Endometrial microvascular endothelial cells (primary cell): ENCODE data around the gene VPS13D. TPM values are rescaled to one million over a fixed set of nuclear protein-coding genes. Genes with fewer than 3 reads are reported as not detected.

Experiments
- in situ Hi-C: cut with HindIII; loops from 2 replicates; pipeline ENCODE4 v1.10.0; 2017; ENCODE audit warnings: low sequenced_read_pairs, low pct_unique_long_range_greater_than_20kb; ENCODE audit errors: inconsistent ontology term
- total RNA-seq: library from RNA; depleted of rRNA; stranded (reverse); fragments of >200 nt; gene quantifications from one replicate; pipeline ENCODE4 v1.2.3, GENCODE V29; 2015; ENCODE audit errors: inconsistent ontology term

VPS13D gene
- total RNA-seq, 1 donor from 2014 or later: 19.3 TPM

DNA sequence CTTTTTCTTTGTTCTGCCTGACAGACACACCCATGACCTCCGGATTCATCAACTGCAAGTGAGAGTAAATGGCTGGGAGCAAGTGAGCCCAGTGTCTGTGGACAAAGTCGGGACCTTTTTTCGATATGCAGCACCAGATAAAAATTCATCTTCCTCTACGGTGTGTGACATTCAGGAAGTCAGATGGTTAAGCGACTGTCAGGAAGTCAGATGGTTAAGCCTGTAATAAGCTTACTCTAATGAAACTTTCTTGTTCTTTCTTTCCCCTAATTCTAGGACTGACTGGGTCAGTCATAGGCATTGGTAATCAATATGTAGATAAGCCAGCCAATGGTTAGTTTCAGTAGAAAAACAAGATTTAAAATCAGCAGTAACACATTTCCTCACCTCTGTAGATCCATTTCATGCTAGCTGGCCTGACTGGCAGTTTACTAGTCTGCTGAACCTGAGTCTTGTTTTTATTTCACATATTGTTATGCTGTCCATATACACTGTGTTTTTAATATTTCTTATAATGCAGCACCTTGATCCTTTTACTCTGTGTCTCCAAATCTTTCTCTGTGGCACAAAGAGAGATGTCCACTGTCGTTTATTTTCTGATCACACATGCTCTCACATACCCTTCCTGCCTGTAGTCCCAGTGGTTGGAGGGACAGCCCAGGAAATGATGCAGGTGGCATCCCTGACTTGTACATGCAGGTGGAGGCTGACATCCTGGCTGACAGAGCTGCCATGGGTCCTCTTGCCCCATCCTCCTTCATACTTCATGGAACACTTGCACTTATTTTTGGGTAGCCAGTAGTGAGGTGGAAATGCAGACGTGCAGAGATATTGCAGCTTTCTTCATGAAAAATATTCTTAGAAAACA is 115.8 kb downstream of the VPS13D start:
- in situ Hi-C loops: no loop called here

- in situ Hi-C loops: no loop called here
Observed at GRCh38 chr1:12346483-12347151, 116.8 kb downstream of the VPS13D start.

GRCh38 chr1:12348113-12348512 is 118.3 kb downstream of the VPS13D start:
- in situ Hi-C loops: no loop called here

GRCh38 chr1:12353981-12354380 is 124.2 kb downstream of the VPS13D start:
- in situ Hi-C loops: no loop called here

DNA sequence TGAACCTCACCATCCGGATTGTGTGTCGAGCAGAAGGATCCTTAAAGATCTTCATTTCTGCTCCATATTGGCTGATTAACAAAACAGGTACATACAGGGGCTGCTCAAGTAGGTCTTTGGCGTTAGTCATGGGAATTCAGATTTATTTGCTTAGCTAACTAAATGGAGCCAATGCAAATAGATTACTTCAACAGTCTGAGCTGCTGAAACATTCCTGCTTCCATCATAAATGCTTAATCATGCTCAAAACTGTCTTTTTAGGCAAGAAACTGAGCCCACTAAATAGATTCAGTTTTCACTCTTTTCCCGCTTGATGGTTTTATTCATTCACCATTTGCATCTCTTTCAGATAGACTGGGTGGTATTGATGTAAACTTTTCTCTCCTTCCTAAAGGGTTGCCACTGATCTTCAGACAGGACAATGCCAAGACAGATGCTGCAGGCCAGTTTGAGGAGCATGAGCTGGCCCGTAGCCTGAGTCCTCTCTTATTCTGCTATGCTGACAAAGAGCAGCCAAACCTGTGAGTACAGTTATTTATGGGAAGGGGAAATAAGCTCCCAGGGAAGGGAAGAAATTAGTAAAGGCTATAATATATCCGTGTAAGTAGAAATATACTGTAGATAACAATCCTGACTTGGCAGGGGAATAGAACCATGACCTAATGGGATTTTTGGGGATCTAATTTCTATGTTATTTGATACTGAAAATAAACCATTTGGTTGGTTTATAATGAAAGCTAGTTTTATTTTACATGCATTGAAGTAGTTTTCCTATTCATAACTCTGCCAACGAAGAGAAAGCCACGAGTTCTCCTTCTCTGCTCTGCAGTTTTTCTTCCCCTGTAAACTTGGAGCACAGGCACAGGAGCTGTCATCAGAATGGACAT is 126.4 kb downstream of the VPS13D start:
- in situ Hi-C loops: no loop called here

DNA sequence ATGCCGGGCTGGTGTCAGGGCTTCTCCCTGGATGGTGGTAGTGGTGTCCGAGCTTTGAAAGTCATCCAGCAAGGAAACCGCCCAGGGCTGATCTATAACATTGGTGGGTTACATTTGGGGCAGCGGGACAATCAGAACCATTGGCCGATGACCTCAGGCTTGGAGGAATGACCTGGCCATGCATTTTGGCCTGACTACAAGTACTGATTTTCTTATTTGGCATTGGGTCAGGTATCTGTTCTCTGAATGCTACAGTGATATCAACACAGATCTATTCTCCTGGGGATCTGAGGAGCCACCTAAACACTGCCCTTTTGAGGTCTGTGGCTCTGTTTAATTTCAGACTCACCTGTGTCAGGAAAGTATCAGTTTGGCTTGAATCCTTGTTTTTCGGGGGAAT is 128.7 kb downstream of the VPS13D start:
- in situ Hi-C loops: no loop called here

DNA sequence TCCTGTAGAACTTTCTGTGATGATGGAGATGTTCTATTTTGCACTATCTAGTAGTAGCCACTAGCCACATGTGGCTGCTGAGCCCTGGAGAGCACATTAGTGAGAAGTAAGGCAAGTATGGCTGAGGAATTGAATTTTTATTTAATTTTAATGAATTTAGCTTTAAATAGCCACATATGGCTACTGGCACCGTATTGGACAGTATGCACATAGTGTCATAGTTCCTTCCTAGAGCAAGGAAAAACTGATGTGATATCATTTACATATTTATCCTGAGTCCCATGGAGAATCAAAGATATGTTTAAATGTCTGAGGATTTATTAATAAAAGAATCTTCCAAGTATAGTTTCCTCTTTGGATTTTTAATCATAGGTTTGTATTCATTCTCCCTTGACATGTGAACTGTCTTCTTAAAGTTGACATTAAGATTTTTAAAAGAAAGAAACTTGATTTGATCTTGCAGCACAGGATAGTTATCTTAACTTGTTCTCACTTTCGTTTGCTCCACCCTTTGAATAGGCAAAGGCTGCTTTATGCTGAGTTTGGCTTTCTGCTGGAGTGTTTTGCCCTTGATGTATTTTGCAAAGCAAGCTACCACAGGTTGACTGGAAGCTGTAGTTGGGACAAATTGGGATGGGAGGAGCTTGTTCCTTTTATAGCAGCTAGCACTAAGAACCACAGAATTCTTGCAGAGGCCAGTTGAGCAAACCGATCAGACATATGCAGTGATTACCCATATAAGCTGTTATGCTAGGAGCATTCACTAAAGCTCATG is 129.7 kb downstream of the VPS13D start:
- in situ Hi-C loops: no loop called here

DNA sequence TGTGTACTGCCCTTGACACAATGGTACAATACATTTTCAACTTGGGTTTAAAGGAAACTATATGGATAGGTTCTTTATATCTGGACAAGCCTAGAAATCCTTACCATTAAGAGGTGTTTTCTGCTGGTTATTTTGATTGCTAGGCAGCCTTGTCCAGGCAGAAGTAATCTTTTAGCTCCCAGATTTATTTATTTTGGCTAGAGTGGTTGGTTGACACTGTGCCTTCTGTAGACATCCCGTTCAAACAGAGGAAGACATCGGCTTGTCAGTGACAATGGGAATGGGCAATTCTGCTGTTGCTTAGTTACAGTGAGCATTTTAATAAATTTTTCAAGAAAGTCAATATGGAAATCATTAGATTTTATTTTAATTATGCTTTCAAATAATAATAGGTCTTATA is 138.8 kb downstream of the VPS13D start:
- in situ Hi-C loops: no loop called here

- in situ Hi-C loops: no loop called here
Observed at GRCh38 chr1:12369258-12369657, 139.4 kb downstream of the VPS13D start.

DNA sequence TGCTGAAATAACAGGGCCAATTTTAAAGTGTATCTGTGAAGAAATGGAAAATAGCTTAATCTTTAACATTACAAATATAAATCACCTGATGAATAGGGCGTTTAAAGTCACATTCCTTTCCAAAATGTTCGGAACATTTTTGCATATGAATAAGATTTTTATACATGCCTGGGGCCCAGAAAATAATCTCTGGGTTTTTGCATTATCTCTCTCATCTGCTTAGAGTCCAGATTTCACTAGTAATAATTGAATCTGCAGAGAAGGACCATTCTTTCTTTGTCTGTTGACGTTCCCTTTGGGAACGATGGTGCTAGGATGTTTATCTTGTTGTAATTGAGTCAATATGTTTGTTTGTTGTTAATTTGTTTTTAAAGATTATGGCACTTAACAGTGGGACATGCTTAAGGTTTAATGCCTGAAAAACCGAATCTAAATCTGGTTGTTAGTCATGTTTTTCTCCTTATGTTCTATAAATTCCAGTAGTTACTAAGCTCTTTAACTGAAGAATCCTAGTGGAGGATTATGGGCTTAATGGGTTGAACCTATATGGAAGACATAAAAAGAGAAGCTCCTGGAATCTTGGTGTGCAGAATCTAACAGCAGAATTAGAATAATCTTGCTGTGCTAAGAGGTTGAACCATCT is 140.6 kb downstream of the VPS13D start:
- in situ Hi-C loops: no loop called here

DNA sequence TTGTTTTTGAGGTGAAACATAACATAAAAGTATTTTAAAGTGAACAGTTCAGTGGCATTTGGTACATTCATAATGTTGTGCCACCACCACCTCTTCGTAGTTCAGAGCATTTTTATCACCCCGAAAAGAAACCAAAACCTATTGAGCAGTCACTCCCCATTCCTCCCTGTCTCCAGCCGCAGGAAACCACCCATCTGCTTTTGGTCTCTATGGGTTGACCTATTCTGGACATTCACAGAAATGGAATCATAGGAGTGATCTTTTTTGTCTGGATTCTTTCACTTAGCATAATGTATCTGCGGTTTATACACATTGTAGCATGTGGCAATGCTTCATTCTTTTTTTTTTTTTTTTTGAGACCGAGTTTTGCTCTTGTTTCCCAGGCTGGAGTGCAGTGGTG is 141.2 kb downstream of the VPS13D start:
- in situ Hi-C loops: no loop called here

- in situ Hi-C loops: no loop called here
Observed at GRCh38 chr1:12372180-12372579, 142.3 kb downstream of the VPS13D start.

DNA sequence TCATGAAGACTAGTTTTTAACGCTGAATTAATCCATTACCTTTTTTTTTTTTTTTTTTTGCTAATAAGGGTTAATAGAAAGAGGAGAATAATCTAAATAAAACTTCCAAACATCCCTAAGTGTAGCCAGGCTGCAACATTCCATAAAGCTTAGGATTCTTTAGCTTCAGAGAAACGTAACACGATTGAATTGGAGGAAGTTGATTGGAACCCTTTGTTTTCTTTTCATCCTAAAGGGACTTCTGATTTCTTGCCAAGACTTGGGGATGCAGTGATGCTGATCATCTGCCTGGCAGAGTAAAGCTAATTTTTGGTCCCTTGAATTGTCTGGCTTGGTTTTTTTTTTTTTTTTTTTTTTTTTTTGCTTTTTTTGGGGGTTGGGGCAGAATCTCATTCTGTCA is 142.9 kb downstream of the VPS13D start:
- in situ Hi-C loops: no loop called here

- in situ Hi-C loops: no loop called here
Observed at GRCh38 chr1:12375133-12375829, 145.5 kb downstream of the VPS13D start.

DNA sequence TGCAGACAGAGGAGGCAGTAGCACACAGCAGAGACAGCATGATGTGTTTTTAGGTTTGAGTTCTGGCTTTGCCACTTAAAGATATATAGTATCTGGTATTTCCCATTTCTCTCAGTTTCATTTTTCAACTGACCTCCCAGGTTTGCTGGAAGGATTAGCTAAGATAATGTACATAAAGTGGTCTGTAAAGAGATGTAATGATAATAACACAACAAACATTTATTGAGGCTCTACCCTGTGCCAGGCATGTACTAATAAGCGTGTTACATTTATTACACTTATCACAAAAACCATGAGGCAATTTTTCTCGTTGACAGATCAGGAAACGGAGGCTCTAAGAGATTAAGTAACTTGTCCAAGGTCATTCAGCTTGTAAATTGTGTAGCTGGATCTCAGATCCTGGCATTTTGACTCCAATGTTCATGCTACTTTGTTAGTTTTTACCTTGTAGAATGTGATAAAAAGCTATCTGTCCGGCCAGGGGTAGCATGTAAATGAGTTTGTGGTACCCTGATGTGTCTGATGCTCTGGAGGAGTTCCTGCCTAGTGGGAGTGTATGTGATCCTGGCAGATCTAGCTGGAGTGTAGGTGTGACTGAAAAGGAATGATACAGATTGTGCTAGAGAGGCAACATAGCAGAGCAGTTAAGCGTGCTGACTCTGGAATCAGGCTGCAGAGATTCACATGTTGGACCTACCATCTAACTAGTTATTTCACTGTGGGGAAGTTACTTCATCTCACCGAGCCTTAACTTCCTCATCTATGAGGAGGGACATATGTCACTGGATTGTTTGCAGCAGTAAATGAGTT is 146.6 kb downstream of the VPS13D start:
- in situ Hi-C loops: no loop called here

DNA sequence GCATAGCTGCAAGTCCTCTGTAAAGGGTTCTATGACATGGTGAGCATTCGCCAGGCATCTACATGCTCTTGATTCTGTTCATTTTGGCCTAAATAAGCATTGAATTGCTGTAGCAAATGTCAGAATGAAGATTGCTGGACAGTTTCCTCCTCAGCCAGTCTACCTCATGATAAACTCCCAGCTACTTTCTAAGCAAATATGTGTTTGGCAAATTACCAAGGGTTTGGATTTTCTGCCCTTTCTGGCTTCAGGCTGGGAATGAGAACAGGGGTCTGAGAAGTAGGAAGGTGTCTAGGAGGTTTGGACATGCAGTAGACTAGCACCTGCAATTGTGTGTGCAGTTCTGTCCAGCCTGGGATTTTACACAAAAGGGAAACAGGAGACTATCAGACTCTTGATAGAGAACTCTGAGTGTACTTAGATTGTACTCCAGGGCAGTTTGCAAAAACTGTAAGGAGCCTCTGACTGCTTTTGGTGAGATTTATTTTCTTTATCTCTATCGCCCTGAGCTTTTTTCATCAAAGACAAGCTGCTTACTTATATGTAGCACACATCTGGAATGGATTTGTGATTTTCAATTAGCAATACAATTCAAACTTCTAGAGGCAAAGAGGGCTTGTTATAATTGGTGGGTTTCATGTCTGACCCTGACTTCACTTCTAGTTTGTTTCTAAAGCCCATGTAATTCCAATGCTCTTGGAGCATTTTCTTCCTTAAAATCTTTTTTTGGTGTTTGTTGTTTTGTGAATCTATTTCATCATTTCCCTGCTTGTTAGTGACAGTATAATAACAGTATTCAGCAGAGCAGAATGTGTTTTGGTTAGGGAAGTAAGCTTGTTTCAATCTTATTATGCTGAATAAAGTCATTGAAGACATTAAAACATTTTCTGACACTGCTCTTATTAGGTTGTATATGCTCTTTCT is 150.8 kb downstream of the VPS13D start:
- in situ Hi-C loops: no loop called here
